COLO668 (cell line): ENCODE measurements around the gene SCARB2.
"Not testable (repeated sequence)": the region's sequence is repeated elsewhere in the genome, so short reads cannot be mapped to it uniquely, and the experiment has no call there.

Source experiments
- DNase-seq: peaks from one replicate; lab custom pipeline; 2025; ENCODE audit not compliant: unreplicated experiment; lab: John Stamatoyannopoulos, UW

The SCARB2 gene

GRCh38 chr4:76213415-76214176 is at the start of gene SCARB2:
Gene SCARB2, minus strand, starts transcription at chr4:76213824. Its CDS starts 281 bp downstream, at chr4:76213543.
- DNase-seq = peak; percentile 93

GRCh38 chr4:76260571-76260970 is 46.9 kb upstream of the SCARB2 start:
- no peak for DNase-seq

- no peak for DNase-seq
These were observed 44.2 kb upstream of the SCARB2 start for GRCh38 chr4:76257824-76258223.

- DNase-seq = no peak
These were observed 43.3 kb upstream of the SCARB2 start for GRCh38 chr4:76256968-76257367.

- DNase-seq = no peak
These were observed 42.4 kb upstream of the SCARB2 start for GRCh38 chr4:76256032-76256431.

- DNase-seq = no peak
These were observed 39.9 kb upstream of the SCARB2 start for GRCh38 chr4:76253511-76253910.

- no peak for DNase-seq
These were observed 38.6 kb upstream of the SCARB2 start for GRCh38 chr4:76252271-76252653.

- peak; percentile 97 for DNase-seq
These were observed 38.0 kb upstream of the SCARB2 start, which contains the start of gene FAM47E for GRCh38 chr4:76251441-76252270. Gene FAM47E, plus strand, starts transcription at chr4:76251721. Its CDS starts 26 bp downstream, at chr4:76251747.

GRCh38 chr4:76250962-76251361 is 37.3 kb upstream of the SCARB2 start:
- DNase-seq = no peak

GRCh38 chr4:76246852-76247251 is 33.2 kb upstream of the SCARB2 start:
- DNase-seq = no peak

- DNase-seq = no peak
These were observed 32.4 kb upstream of the SCARB2 start for GRCh38 chr4:76246025-76246424.

- not testable (repeated sequence) for DNase-seq
These were observed 30.3 kb upstream of the SCARB2 start for GRCh38 chr4:76243877-76244276.

- no peak for DNase-seq
These were observed 26.6 kb upstream of the SCARB2 start for GRCh38 chr4:76240236-76240635.

- DNase-seq = no peak
These were observed 25.1 kb upstream of the SCARB2 start for GRCh38 chr4:76238701-76239100.

GRCh38 chr4:76238236-76238635 is 24.6 kb upstream of the SCARB2 start:
- no peak for DNase-seq

GRCh38 chr4:76235915-76236314 is 22.3 kb upstream of the SCARB2 start:
- DNase-seq = no peak

GRCh38 chr4:76235407-76235806 is 21.8 kb upstream of the SCARB2 start:
- DNase-seq = no peak

GRCh38 chr4:76234679-76235044 is 21.0 kb upstream of the SCARB2 start:
- DNase-seq = no peak

- peak; percentile 81 for DNase-seq
These were observed 20.5 kb upstream of the SCARB2 start for GRCh38 chr4:76233967-76234678.

- DNase-seq = no peak
These were observed 19.9 kb upstream of the SCARB2 start for GRCh38 chr4:76233529-76233928.

- DNase-seq = no peak
These were observed 19.5 kb upstream of the SCARB2 start for GRCh38 chr4:76233083-76233482.

GRCh38 chr4:76232681-76233080 is 19.1 kb upstream of the SCARB2 start:
- no peak for DNase-seq
